Measurements from ENCODE around the gene APOO. TPM values are rescaled to one million over a fixed set of nuclear protein-coding genes. Genes with fewer than 3 reads are reported as not detected.

APOO gene
- total and polyA plus RNA-seq, 2 experiments from 2014 or later: 32.8 to 72.4 TPM

DNA sequence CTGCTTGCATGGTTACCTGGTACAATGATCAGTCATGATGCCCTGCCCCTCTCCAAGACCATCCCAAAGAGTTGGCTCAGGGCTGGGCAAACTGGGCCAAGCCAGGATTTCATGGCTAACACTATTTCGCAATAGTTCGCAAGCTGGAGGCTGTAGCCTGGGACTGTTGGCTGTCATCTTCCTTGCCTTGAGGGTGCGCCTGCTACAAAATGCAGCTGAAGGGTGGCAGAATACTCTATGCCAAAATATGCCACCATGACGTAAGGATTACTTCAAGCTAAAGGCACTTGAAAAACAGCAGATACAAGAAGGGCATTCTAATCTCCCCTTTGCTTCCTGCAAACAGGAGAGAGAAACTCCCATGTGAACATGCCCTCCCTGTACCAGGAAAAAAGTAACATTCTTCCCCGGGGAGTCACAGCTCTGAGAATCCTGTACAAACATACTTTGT is 103.8 kb downstream of the APOO start:
- H3K27me3 ChIP-seq (ENCODE audit: insufficient read depth): no peaks in the 10 kb centered on the region
- no peak overlapping the region for H3K4me2 ChIP-seq
- TF ChIP-seq, protein P1, sequence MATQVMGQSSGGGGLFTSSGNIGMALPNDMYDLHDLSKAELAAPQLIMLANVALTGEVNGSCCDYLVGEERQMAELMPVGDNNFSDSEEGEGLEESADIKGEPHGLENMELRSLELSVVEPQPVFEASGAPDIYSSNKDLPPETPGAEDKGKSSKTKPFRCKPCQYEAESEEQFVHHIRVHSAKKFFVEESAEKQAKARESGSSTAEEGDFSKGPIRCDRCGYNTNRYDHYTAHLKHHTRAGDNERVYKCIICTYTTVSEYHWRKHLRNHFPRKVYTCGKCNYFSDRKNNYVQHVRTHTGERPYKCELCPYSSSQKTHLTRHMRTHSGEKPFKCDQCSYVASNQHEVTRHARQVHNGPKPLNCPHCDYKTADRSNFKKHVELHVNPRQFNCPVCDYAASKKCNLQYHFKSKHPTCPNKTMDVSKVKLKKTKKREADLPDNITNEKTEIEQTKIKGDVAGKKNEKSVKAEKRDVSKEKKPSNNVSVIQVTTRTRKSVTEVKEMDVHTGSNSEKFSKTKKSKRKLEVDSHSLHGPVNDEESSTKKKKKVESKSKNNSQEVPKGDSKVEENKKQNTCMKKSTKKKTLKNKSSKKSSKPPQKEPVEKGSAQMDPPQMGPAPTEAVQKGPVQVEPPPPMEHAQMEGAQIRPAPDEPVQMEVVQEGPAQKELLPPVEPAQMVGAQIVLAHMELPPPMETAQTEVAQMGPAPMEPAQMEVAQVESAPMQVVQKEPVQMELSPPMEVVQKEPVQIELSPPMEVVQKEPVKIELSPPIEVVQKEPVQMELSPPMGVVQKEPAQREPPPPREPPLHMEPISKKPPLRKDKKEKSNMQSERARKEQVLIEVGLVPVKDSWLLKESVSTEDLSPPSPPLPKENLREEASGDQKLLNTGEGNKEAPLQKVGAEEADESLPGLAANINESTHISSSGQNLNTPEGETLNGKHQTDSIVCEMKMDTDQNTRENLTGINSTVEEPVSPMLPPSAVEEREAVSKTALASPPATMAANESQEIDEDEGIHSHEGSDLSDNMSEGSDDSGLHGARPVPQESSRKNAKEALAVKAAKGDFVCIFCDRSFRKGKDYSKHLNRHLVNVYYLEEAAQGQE (IDR thresholded peaks at IDR 0.05; ENCODE audit: unreplicated experiment): no peak
- TF ChIP-seq NANOG (IDR thresholded peaks at IDR 0.05; ENCODE audit: borderline replicate concordance) (no peak), STAT1 (IDR thresholded peaks at IDR 0.05; ENCODE audit: unreplicated experiment) (no peak), POLR2AphosphoS5 (IDR thresholded peaks at IDR 0.05; ENCODE audit: low read depth) (no peak)
- H3K9me3 Mint-ChIP-seq: no peaks in the 10 kb centered on the region
- no peaks in the 10 kb centered on the region for H4K20me1 ChIP-seq (replicated peaks; ENCODE audit: insufficient read depth)
- no peaks in the 10 kb centered on the region for H3F3A ChIP-seq (replicated peaks; ENCODE audit: low read depth)
- H3K27me3 Mint-ChIP-seq (ENCODE audit: insufficient read depth, low read depth, poor library complexity): peaks cover 2% of the 10 kb centered on the region
- no peak overlapping the region for H3K27ac Mint-ChIP-seq
- no peaks in the 10 kb centered on the region for H3K4me1 ChIP-seq (ENCODE audit: insufficient read depth)
- H3K27ac ChIP-seq (ENCODE audit: low read depth): no peak overlapping the region
- H3K79me2 ChIP-seq (replicated peaks; ENCODE audit: insufficient read depth): no peaks in the 10 kb centered on the region
- H3K4me1 Mint-ChIP-seq: peaks cover 8% of the 10 kb centered on the region
- H3K36me3 ChIP-seq (ENCODE audit: insufficient read depth): no peaks in the 10 kb centered on the region
- ATAC-seq (no peak), DNase-seq (ENCODE audit: low spot score) (no peak)
- 0 out of 2 replicates have a peak overlapping the region, but pooled peaks have one; percentile 3 for H2AFZ ChIP-seq
- H3K4me3 ChIP-seq: no peak overlapping the region
- H3K4me3 Mint-ChIP-seq: no peak overlapping the region
- no peaks in the 10 kb centered on the region for H3K9me2 ChIP-seq (ENCODE audit: insufficient read depth)
- H3K36me3 Mint-ChIP-seq (ENCODE audit: low read depth): no peaks in the 10 kb centered on the region

DNA sequence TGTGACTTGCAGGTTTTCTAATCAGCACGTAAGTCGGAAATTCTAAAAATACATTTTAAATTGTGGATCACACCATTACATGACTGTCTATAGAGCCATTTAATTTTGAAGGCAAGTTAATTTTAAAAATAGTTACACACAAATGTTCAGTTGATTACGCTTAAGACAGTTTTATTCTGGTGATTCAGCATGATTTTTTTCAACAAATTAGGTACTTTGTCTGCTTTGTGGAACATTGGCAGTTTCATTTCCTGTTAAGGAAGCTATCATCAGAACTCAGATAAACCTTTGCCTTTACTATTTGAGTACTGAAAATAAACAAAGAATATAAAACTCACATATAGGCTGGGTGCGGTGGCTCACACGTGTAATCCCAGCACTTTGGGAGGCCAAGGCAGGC is 105.3 kb downstream of the APOO start:
- H3K27ac Mint-ChIP-seq: no peak overlapping the region
- TF ChIP-seq POLR2AphosphoS5 (IDR thresholded peaks at IDR 0.05; ENCODE audit: low read depth) (no peak), STAT1 (IDR thresholded peaks at IDR 0.05; ENCODE audit: unreplicated experiment) (no peak), JUNB (IDR thresholded peaks at IDR 0.05; ENCODE audit: unreplicated experiment) (no peak), NANOG (IDR thresholded peaks at IDR 0.05; ENCODE audit: borderline replicate concordance) (no peak)
- TF ChIP-seq, protein P2, sequence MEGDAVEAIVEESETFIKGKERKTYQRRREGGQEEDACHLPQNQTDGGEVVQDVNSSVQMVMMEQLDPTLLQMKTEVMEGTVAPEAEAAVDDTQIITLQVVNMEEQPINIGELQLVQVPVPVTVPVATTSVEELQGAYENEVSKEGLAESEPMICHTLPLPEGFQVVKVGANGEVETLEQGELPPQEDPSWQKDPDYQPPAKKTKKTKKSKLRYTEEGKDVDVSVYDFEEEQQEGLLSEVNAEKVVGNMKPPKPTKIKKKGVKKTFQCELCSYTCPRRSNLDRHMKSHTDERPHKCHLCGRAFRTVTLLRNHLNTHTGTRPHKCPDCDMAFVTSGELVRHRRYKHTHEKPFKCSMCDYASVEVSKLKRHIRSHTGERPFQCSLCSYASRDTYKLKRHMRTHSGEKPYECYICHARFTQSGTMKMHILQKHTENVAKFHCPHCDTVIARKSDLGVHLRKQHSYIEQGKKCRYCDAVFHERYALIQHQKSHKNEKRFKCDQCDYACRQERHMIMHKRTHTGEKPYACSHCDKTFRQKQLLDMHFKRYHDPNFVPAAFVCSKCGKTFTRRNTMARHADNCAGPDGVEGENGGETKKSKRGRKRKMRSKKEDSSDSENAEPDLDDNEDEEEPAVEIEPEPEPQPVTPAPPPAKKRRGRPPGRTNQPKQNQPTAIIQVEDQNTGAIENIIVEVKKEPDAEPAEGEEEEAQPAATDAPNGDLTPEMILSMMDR (conservative IDR thresholded peaks at IDR 0.05; ENCODE audit: low read depth in 2 of 2): no peak
- TF ChIP-seq, protein P3, sequence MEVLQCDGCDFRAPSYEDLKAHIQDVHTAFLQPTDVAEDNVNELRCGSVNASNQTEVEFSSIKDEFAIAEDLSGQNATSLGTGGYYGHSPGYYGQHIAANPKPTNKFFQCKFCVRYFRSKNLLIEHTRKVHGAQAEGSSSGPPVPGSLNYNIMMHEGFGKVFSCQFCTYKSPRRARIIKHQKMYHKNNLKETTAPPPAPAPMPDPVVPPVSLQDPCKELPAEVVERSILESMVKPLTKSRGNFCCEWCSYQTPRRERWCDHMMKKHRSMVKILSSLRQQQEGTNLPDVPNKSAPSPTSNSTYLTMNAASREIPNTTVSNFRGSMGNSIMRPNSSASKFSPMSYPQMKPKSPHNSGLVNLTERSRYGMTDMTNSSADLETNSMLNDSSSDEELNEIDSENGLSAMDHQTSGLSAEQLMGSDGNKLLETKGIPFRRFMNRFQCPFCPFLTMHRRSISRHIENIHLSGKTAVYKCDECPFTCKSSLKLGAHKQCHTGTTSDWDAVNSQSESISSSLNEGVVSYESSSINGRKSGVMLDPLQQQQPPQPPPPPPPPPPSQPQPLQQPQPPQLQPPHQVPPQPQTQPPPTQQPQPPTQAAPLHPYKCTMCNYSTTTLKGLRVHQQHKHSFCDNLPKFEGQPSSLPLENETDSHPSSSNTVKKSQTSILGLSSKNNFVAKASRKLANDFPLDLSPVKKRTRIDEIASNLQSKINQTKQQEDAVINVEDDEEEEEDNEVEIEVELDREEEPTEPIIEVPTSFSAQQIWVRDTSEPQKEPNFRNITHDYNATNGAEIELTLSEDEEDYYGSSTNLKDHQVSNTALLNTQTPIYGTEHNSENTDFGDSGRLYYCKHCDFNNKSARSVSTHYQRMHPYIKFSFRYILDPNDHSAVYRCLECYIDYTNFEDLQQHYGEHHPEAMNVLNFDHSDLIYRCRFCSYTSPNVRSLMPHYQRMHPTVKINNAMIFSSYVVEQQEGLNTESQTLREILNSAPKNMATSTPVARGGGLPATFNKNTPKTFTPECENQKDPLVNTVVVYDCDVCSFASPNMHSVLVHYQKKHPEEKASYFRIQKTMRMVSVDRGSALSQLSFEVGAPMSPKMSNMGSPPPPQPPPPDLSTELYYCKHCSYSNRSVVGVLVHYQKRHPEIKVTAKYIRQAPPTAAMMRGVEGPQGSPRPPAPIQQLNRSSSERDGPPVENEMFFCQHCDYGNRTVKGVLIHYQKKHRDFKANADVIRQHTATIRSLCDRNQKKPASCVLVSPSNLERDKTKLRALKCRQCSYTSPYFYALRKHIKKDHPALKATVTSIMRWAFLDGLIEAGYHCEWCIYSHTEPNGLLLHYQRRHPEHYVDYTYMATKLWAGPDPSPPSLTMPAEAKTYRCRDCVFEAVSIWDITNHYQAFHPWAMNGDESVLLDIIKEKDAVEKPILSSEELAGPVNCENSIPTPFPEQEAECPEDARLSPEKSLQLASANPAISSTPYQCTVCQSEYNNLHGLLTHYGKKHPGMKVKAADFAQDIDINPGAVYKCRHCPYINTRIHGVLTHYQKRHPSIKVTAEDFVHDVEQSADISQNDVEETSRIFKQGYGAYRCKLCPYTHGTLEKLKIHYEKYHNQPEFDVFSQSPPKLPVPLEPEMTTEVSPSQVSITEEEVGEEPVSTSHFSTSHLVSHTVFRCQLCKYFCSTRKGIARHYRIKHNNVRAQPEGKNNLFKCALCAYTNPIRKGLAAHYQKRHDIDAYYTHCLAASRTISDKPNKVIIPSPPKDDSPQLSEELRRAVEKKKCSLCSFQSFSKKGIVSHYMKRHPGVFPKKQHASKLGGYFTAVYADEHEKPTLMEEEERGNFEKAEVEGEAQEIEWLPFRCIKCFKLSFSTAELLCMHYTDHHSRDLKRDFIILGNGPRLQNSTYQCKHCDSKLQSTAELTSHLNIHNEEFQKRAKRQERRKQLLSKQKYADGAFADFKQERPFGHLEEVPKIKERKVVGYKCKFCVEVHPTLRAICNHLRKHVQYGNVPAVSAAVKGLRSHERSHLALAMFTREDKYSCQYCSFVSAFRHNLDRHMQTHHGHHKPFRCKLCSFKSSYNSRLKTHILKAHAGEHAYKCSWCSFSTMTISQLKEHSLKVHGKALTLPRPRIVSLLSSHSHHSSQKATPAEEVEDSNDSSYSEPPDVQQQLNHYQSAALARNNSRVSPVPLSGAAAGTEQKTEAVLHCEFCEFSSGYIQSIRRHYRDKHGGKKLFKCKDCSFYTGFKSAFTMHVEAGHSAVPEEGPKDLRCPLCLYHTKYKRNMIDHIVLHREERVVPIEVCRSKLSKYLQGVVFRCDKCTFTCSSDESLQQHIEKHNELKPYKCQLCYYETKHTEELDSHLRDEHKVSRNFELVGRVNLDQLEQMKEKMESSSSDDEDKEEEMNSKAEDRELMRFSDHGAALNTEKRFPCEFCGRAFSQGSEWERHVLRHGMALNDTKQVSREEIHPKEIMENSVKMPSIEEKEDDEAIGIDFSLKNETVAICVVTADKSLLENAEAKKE (CRISPR knock-in tag; IDR thresholded peaks at IDR 0.05): no peak

More for the DNA sequence above, 105.3 kb downstream of the APOO start:
- H3K36me3 ChIP-seq (ENCODE audit: insufficient read depth): no peaks in the 10 kb centered on the region
- no peak overlapping the region for H3K27ac ChIP-seq (ENCODE audit: low read depth)
- H3F3A ChIP-seq (replicated peaks; ENCODE audit: low read depth): no peaks in the 10 kb centered on the region
- 0 out of 2 replicates have a peak, but pooled peaks cover 3% of the 10 kb centered on the region for H3K4me1 ChIP-seq (ENCODE audit: insufficient read depth)
- H3K4me3 ChIP-seq: no peak overlapping the region
- no peaks in the 10 kb centered on the region for H3K27me3 ChIP-seq (ENCODE audit: insufficient read depth)
- H3K9me2 ChIP-seq (ENCODE audit: insufficient read depth): no peaks in the 10 kb centered on the region
- no peak overlapping the region for H2AFZ ChIP-seq
- H3K79me2 ChIP-seq (replicated peaks; ENCODE audit: insufficient read depth): no peaks in the 10 kb centered on the region
- Mint-ChIP-seq H3K36me3 (ENCODE audit: low read depth) (no peaks in the 10 kb centered on the region), H3K27me3 (ENCODE audit: insufficient read depth, low read depth, poor library complexity) (peaks cover 2% of the 10 kb centered on the region), H3K4me1 (peaks cover 8% of the 10 kb centered on the region), H3K9me3 (no peaks in the 10 kb centered on the region), H3K4me3 (no peak overlapping the region)
- DNase-seq (ENCODE audit: low spot score) (no peak), ATAC-seq (no peak)
- no peak overlapping the region for H3K4me2 ChIP-seq
- no peaks in the 10 kb centered on the region for H4K20me1 ChIP-seq (replicated peaks; ENCODE audit: insufficient read depth)
